ENCODE results near the gene BMPR1B.
"Not testable (repeated sequence)": the region's sequence is repeated elsewhere in the genome, so short reads cannot be mapped to it uniquely, and the experiment has no call there.

The BMPR1B gene

DNA sequence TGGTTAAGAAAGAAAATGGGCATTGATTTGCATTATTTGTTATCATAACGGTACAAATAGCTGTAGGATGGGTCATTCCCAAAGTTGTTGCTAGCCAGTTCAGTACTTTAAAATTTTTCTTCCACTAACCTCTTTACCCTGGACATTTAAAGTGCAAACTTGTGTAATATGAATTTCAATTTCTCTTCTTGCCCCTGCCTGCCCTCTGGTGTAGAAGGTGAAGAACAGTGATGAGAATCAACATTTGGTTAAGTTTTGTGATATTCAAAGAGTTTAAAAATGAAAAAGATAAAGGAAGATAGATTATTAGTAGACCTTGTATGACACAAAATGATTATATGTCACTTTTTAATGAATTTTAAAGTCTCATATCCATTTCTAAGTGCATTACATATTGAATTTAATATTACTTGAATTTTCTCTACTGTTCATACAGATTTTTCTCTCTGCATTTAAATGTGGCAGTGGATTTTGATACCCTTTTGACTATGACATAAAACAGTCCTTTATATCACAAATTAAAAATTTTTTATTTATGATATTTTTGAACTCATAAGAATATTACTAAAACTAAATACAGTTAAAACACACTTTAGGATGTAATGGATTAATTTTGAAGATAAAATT is 337.7 kb downstream of the BMPR1B start:
- DNase-seq = no peak

DNA sequence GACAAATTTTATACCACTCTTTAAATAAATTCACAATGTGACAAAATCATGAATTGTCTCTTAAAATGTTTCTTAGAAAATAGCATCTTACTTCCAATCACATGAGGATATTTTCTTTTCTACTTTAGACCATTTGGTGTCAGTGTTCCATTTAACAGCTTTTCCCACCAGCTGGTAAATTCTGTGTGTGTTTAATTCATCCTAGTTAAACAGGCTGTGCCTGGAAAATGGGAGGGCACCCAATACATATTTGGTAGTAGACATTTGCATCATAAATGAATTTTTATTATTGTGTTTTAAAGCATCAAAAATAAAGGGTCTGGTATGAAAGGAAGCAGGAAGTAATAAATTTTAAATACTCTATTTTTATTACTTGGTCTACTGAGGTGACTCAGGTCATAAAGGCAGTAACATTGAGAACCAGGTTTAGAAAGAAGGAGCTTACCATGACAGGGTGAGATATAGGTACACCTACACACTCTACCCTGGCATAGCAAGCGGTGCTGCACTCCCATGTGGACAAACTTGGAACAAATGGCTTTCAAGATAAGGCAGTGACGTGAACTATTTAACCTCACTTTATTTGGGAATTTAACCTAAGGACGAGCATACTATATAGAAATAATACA is 344.5 kb downstream of the BMPR1B start:
- no peak for DNase-seq

DNA sequence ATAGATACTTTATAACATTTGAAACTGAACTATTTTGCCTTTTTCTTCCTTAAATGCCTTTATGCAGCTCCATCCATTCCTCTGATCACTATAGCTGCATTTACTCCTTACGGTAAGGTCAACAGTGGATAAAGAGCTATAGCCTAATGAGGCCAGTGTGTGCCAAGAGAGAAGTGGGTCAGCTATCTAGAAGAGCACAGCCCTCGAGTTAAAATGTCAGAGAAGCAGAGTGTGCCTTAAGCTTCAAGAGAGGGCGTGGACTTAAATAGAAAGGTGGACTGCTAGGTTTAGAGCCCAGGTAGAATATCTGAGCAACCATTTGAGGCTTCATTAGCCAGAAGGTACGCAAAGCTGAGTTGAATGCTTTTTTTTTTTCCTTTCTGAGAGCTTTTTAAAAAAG is 347.4 kb downstream of the BMPR1B start:
- no peak for DNase-seq

DNA sequence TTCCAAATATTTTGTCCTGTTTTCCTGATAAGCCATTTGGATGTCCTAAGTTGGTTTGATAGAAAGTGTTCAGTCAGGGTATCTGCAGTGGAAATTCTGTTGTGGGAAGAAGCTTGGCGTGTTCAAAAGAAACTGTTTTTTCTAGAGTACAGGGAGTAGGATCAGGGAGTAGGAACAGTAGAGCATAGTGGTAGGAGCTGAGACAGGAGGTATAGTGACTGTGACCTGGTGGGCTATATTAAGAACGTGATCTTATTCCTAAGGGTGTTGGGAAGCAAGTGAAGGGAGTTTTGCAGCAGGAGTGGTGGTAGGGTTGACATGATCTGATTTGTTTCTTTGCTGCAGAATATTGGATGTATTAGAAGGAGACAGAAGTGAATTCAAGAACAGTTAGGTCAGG is 348.2 kb downstream of the BMPR1B start:
- no peak for DNase-seq

DNA sequence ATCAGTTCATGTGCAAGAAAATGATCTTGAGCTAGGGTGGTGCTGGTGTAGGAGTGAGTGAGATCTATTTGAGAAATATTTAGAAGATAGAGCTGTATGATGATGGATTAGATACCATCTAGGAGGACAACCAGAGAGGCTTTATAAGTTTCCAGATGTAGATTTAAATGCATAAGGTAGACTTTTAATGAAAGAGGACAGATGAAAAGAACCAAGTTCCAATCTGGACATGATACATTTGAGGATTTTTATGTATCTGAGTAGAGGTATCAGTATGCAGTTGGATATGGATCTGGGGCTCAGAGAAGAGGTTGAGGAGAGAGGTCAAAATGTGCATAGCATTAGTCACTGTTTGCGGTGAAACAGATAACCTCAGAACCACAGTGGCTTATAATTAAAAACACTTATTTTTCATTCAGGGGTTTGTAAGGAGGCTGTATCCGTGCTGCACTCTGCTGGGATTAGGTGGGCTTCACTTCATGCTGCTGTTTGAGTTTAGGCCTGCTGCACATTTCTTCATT is 348.7 kb downstream of the BMPR1B start:
- DNase-seq = no peak

DNA sequence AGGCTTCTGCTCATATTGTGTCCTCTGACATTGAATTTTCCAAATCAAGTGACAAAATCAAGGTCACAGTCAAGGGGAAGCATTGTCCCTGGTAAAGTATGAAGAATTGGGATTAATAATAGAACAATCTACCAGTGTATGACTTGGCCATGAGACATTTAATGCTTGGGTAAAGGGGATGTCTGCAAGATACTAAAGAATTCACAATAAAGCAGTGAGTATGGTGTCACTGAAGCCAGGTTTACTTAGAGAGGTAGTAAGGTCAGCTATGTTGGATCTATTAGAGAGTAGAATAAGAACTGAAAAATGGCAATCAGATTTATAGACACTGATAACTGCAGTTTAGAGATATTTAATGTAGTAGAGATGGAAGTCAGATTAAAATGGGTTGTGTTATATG is 349.2 kb downstream of the BMPR1B start:
- no peak for DNase-seq

DNA sequence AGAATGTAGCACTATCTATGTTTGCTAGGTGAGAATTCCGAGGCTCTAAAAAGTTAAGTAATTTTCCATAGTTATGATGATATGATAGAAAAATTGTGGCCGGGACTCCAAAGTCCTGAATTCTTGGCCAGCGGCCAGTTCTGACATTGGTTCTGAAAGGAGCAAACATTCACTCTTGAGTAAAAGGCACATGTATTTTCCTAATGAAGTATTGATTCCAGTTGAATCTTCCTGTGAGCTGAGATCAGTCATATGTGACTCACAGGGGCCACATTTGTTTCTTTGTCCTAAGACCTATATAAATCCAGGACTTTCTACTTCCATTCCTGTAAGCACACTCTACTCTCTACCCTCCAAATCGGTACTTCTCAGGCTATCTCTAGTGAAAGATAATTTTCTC is 349.9 kb downstream of the BMPR1B start:
- DNase-seq = no peak

DNA sequence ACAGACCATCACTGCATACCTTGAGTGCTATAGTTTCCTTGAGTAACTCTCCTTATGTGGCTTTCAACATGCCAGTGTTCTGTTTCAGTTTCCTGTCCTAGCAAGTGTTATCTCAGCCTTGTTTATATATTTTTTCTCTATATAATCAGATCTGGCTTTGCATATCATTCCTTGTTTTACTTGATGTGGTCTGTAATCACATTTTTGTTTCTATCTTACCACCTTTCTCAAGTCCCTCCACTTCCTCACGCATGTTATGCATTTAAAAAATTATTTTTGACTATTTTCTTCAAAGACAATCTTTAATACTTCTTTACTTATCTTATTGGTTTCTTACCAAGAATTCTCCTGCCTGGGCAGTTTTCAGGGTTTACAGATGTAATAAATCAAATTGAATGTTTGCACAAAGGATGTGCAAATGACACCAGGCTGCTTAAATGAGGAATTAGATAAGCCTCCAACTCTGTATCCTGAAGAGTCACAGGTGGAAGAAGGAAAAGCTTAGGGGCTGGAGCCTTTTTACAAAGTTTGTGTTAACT is 351.2 kb downstream of the BMPR1B start:
- DNase-seq = no peak

DNA sequence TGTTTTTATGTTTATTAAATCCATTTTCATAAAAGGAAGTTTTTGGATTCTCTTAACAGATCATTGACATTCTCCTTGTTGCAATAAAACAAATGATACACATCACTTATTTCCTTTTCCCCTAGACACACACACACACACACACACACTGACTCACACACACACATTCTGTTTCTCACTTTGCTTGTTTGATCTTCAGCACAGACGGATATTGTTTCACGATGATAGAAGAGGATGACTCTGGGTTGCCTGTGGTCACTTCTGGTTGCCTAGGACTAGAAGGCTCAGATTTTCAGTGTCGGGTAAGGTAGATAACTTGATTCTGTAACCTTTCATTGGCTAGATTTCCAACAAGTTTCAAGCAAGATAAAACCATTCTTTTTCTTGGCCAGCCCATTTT is 356.8 kb downstream of the BMPR1B start:
- DNase-seq = no peak

DNA sequence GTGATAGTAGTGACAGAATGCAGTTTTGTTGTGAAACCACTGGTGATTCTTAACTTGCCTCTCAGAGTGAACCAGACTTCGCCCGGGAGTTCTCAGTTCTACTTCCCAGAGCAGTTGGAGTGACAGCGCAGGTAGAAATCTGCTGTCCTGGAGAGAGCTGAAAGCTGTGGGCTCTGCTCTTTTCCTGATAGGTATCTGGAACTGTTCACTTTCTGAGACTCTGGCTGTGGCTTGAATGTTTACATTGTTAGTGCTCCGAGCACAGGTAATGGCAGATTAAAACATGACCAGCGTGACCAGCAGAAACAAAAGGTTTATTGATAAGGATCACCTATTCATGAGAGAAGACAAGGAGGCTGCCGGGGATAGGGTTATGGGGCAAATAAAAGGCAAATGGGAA is 360.7 kb downstream of the BMPR1B start:
- DNase-seq = no peak

DNA sequence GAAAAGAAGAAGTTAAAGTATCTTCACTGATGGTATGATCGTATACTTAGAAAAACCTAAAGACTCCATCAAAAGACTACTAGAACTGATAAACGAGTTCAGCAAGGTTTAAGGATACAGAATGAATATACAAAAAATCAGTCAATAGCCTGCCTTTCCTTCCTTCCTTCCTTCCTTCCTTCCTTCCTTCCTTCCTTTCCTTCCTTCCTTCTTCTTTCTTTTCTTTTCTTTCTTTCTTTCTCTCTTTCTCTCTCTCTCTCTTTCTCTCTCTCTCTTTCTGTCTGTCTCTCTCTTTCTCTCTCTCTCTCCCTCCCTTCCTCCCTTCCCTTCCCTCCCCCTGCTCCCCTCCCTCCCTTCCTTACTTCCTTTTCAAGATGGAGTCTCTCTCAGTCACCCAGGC is 362.7 kb downstream of the BMPR1B start:
- DNase-seq = no peak

DNA sequence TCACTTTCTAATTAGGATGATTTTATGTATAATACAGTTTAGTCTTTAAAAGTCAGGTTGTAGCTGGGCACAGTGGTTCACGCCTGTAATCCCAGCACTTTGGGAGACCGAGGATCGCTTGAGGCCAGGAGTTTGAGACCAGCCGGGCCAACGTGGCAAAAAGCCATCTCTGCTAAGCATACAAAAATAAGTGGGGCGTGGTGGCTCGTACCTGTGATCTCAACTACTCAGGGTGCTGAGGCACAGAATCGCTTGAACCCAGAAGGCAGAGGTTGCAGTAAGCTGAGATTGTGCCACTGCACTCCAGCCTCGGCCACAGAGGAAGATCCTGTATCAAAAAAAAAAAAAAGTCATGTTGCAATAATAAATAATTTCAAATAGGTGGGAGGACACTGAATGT is 364.2 kb downstream of the BMPR1B start:
- DNase-seq = no peak

DNA sequence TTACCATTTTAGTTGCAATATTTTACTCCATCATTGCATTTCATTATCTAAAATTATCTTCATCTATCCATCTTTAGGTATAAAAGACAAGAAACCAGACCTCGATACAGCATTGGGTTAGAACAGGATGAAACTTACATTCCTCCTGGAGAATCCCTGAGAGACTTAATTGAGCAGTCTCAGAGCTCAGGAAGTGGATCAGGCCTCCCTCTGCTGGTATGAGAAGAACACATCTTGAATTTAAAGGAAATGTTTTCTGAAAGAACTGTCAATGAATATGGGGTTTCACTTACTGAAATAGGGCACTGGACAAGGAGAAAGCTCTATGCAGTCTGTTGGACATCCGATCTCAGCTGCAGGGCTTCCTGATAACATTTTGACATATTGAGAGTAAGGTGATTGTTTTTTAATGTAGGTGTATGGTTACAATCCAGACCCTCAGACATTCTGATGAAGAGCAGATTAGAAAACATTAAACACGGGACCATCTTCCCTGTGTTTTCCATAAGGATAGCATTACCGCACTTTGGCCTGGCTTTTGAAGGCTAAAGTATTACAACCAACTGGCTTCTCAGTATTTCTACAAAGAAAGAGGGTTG is 367.2 kb downstream of the BMPR1B start:
- no peak for DNase-seq

DNA sequence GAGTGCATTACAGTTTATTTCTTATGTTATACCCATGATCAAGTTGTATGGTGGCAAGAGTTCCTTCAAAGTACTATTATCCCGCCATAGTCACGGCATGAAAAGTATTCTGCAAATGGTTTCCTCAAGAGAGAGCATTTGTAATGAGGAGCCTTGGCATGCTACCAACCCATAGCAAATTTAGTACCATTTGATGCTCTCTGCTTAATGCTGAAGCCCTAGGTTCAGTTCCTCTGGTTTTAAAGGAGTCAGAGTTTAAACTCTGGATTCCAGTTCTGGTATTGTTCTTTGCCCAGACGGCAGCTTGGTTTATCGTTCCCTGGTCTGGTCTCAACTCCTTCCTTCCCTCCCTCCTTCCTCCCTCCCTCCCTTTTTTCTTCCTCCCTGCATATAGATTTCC is 371.3 kb downstream of the BMPR1B start:
- DNase-seq = no peak

DNA sequence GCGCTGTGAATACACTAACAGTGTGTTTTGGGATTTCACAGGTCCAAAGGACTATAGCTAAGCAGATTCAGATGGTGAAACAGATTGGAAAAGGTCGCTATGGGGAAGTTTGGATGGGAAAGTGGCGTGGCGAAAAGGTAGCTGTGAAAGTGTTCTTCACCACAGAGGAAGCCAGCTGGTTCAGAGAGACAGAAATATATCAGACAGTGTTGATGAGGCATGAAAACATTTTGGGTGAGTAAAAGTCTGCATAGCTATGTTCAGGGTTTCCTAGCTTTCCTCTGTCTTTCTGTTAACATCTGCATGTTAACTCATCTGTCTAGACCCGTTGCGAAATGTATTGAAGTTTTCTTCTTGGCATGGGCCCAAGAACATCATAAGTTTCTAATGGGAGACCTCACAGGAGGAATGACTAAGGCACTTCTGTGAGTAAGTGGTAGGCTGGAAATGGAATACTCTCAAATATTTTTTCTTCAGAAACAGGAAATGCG is 372.1 kb downstream of the BMPR1B start:
- DNase-seq = no peak

DNA sequence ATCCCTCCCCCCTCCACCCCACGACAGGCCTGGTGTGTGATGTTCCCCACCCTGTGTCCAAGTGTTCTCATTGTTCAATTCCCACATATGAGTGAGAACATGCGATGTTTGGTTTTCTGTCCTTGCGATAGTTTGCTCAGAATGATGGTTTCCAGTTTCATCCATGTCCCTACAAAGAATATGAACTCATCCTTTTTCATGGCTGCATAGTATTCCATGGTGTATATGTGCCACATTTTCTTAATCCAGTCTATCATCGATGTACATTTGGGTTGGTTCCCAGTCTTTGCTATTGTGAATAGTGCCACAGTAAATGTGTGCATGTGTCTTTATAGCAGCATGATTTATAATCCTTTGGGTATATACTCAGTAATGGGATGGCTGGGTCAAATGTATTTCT is 376.3 kb downstream of the BMPR1B start:
- not testable (repeated sequence) for DNase-seq

DNA sequence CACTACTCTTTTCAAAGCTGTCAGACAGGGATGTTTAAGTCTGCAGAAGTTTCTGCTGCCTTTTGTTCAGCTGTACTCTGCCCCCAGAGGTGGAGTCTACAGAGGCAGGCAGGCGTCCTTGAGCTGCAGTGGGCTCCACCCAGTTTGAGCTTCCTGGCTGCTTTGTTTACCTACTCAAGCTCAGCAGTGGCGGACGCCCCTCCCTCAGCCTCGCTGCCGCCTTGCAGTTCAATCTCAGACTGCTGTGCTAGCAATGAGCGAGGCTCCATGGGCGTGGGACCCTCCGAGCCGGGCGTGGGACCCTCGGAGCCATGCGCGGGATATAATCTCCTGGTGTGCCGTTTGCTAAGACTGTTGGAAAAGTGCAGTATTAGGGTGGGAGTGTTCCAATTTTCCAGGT is 381.7 kb downstream of the BMPR1B start:
- DNase-seq = not testable (repeated sequence)

DNA sequence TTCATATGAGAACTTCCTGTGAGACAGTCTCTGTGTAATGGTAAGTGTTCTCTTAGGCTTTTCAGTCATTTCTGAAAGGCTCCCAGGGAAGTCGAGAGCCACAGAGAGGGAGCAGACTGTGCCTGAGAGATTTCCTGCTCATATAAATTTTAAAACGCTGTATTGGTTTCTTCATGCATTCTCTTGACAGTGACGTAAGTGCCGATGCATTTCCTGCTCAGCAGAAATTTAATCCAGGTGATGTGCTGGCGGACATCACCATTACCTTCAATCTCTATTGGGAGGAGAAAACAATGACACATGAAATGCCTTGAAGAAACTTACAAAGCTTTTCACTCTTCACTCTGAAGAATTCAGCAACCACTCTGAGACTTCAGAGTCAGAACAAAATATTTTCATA is 383.6 kb downstream of the BMPR1B start:
- no peak for DNase-seq

DNA sequence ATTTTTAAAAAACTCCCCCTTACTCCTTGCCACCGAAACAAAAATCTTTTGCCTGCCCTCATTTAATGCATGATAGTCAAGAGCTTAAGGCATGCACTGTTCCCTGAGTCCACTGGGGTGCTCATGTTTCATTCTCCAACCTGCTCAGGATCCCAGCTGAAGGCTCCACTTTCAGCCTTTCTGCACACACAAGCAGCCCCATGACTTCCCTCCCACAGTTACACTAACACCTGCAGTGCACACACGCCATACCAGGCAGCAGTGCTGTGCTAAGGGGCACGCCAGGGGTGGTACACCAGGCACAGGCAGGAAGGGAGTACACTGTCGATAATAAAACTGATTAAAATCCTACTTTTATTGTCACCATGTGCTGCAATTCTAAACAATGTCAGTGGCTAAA is 385.2 kb downstream of the BMPR1B start:
- no peak for DNase-seq

DNA sequence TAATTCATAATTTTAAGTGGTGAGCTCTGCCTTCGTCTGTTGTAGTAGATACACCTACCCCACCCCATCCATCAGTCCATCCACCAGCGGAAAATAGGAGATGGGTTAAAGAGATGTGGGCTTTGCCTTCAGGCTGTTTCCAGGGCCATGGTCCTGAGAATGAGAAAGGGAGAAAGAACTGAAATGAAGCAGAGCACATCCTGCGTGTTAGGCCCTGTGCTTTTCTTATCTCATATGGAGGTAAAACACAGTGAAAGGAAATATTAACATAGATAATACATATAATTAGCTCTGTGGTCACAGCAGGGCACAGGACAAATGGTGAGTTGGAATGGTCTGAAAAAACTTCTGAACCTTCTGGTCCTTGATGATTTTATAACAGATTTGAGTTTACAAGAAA is 393.5 kb downstream of the BMPR1B start:
- DNase-seq = no peak

DNA sequence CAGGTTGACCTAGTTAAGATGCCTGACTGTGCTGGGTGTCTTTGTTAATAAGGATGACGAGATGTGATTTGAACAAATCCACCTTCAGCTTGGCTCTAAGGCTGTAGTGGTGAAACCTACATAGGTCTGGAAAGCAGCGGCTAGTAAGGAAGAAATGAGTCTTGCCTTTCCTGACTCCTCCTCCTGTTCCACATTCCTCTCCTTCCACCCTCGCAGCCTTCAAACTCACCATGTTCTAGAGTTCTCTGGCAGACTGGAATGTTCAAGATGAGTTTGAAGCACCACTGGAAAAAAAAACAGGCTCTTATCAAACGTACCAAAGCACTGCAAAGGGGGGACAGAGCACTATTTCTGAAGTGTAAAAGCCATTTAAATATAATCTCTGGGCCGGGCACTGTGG is 395.4 kb downstream of the BMPR1B start:
- DNase-seq = no peak

DNA sequence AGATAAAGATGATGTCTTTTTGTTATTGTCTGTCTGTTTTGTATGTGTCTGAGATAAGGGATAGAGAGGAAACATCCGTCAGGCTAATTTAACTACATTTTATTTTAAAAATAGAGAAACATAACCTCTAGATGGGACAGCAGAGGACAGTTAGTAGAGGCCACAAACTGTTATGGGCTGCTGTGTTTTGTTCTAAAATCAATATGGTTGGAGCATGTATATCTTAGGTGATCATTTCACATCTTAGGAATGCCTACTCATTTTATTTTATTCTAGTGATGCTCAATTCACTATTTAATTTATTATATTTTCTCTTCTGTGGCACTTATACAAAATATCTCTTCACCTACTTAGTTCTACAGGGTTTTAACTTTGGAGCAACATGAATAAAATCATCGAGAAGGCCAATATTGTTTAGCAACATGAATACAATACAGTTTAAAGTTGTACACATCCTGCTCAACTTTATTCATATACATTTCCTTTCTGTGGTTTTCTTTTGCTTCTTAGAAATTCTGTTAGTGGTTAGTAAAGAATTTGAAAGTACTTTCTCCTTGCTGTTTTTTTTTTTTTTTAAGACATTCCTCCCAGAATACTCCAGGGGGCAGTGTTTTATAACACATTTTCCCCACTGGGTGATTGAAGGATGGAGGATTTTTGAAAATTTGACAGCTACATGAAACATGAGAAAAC is 398.1 kb downstream of the BMPR1B start:
- no peak for DNase-seq

DNA sequence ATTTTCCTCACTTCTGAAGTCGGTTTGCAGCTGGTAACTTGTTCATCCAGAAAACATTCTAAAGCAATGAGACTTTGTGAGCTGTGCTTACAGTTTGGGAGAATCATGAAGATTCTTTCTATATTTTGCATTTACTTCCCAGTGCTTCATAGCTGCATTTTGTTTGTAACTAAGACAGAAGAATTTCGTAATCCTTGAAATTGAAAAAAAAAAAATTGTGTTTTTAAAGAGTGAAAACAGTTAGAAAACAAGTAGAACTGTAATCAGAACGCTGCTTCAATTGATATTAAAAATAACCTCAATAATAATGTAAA is 398.7 kb downstream of the BMPR1B start:
- DNase-seq = no peak

DNA sequence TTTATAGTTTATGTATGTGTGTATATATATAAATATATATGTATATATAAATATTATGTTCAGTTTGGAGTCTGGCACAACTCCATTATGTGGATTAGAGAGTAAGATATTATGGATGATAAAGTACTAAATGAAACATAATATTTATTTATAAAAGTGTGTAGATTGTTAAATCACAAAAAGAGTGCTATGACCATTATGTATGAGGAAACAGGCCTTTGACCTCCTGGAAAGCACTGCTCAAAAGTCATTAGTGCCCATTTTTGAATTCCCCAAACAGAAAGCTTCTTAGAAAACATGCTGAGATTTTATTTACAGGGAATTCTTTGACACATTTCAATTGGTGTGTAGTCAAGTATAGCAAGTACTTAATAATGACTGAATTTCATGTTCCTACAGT is 399.8 kb downstream of the BMPR1B start:
- no peak for DNase-seq

Measured in activated CD4-positive, alpha-beta T cell treated with anti-CD3 and anti-CD28 coated beads, Interleukin-2, amount 50 U/mL, for 1 hour (primary cell).